HPDE6-E6E7 (cell line): ENCODE data around the gene RNU6-1.

Source experiments
- DNase-seq: peaks from one replicate; pipeline ENCODE4 v3.0.0; 2011; ENCODE audit warnings: missing footprints; ENCODE audit errors: extremely low spot score

The RNU6-1 gene

GRCh38 chr15:67857220-67857619, 17.4 kb upstream of the RNU6-1 start:
- no peak for DNase-seq

GRCh38 chr15:67855842-67856241, 16.0 kb upstream of the RNU6-1 start:
- DNase-seq = no peak

- no peak for DNase-seq
Observed at GRCh38 chr15:67854358-67854757, 14.5 kb upstream of the RNU6-1 start.

GRCh38 chr15:67853454-67853853, 13.6 kb upstream of the RNU6-1 start:
- no peak for DNase-seq

GRCh38 chr15:67852418-67852817, 12.6 kb upstream of the RNU6-1 start:
- DNase-seq = no peak

- DNase-seq = no peak
Observed at GRCh38 chr15:67850994-67851571, 11.2 kb upstream of the RNU6-1 start.

GRCh38 chr15:67850336-67850735, 10.5 kb upstream of the RNU6-1 start:
- no peak for DNase-seq

GRCh38 chr15:67849538-67849937, 9.7 kb upstream of the RNU6-1 start:
- no peak for DNase-seq

GRCh38 chr15:67845974-67846373, 6.1 kb upstream of the RNU6-1 start:
- no peak for DNase-seq

- DNase-seq = no peak
Observed at GRCh38 chr15:67843571-67844387, 3.9 kb upstream of the RNU6-1 start.

GRCh38 chr15:67843092-67843501, 3.3 kb upstream of the RNU6-1 start:
- no peak for DNase-seq

- no peak for DNase-seq
Observed at GRCh38 chr15:67841513-67841762, 1.6 kb upstream of the RNU6-1 start.

- no peak for DNase-seq
Observed at GRCh38 chr15:67840749-67841512, 1.1 kb upstream of the RNU6-1 start.

GRCh38 chr15:67839499-67839928, 331 bp downstream of the RNU6-1 start:
- DNase-seq = no peak

GRCh38 chr15:67838789-67839332, 984 bp downstream of the RNU6-1 start:
- no peak for DNase-seq

- DNase-seq = no peak
Observed at GRCh38 chr15:67836955-67837354, 2.9 kb downstream of the RNU6-1 start.

- no peak for DNase-seq
Observed at GRCh38 chr15:67836477-67836876, 3.4 kb downstream of the RNU6-1 start.

- no peak for DNase-seq
Observed at GRCh38 chr15:67836134-67836455, 3.8 kb downstream of the RNU6-1 start.

GRCh38 chr15:67835297-67836133, 4.3 kb downstream of the RNU6-1 start:
- no peak for DNase-seq

GRCh38 chr15:67834581-67835296, 5.1 kb downstream of the RNU6-1 start:
- no peak for DNase-seq
